Activated naive CD8-positive, alpha-beta T cell treated with anti-CD3 and anti-CD28 coated beads, Interleukin-2, amount 50 U/mL, for 16 hours (primary cell): ENCODE measurements around the gene SLC6A11.

ENCODE experiments used
- DNase-seq: peaks from one replicate; pipeline ENCODE4 v3.0.0-alpha.2; 2020; ENCODE audit warnings: low read depth, low spot score

The SLC6A11 gene

DNA sequence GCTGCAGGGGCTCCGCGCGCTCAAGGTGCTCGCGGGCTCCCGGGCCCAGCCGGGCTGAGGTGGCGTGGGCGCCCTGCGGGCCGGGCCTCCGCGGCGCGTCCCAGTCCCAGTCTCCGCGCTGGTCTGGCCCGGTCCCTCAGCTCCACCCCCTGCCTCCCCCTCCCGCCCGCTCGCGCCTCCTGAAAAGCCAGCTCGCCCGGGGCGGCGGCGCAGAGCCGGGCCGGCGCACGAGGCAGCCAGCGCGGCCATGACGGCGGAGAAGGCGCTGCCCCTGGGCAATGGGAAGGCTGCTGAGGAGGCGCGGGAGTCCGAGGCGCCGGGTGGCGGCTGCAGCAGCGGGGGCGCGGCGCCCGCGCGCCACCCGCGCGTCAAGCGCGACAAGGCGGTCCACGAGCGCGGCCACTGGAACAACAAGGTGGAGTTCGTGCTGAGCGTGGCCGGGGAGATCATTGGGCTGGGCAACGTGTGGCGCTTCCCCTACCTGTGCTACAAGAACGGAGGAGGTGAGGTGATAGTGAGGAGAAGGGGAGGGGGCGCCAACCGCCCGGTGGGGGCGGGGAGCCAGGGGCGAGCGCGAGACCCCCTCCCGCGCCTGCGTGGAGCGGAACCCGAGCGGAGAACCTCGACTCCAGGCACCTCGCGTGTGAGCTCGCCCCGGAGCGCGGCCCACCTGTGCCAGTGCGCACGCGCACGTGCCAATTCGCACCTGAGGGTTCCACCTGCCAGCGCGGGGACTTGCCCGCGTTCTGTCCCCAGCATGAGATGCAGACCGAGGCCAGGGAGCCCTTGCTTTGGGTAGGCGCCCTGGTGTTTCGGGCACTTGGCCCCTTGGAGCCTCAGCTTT is at the start of gene SLC6A11:
Gene SLC6A11 (plus strand): TSS at position 210 of the 844 bp plus-strand sequence. CDS start 38 bp downstream, at position 248.
- DNase-seq: no peak

GRCh38 chr3:10768708-10769394 is 47.2 kb upstream of the SLC6A11 start:
- no peak for DNase-seq

GRCh38 chr3:10770547-10770946 is 45.5 kb upstream of the SLC6A11 start:
- DNase-seq: no peak

DNA sequence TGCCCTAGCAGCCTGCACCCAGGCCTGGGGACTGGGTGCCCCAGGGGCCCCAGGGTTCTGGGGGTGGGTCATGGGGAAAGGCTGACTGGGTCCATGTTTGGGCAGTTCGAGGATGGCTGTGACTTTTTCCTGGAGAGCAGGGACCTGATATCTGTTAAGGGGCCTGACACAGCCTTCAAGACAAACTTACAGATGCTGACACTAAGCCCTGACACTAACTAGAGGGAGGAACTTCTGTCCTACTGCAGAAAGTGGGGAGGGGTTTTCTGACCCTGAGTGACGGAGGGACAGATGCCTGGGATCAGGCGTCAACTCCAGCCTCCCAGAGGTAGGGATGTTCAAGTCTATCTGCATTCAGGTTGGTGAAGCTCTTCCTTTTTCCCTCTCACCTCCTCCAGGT is 45.0 kb upstream of the SLC6A11 start:
- no peak for DNase-seq

GRCh38 chr3:10771486-10772270 is 44.4 kb upstream of the SLC6A11 start:
- DNase-seq: no peak

DNA sequence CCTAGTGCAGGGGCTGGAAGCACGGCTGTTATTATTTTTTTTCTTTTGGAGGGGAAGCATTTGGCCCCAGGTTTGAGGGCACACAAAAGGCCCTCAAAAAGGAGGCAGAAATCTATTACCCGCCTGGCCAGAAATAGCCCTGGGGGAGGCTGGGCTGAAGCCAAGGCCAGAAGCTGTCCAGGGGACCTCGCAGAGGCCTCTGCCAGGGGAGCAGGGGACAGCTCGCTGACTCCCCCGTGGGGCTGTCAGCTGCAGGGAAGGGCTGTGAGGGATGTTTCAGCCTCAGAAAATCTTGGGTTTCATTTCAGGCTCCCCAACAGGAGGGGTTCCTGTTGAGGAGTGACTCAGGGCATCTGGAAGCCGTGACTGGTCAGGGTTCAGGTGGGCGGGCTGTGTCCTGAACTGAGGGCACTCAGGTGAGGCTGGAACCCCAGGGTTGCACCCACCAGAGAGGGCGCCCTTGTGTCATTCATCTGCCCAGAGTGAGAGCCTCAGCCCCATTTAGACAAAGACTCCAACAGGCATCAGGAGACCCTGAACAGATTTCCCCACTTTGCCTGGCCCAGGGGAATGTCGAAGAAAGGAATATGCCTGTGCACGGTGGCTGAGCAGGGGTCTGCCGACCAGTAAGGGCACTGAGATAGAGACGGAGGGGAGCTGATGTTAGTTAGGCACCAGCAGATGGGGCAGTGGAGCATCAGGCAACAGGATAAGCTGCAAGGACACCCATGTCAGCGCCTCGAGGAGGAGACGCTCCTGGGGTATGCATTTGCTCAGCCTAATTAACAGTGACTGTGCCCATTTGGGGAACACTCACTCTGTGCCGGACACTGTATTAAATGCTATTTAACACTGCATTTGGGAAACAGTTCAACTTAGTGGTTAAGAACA is 43.5 kb upstream of the SLC6A11 start:
- no peak for DNase-seq

- DNase-seq: no peak
Measured at GRCh38 chr3:10774129-10774670, 41.8 kb upstream of the SLC6A11 start.

GRCh38 chr3:10774825-10775224 is 41.2 kb upstream of the SLC6A11 start:
- DNase-seq: no peak

GRCh38 chr3:10775259-10775658 is 40.8 kb upstream of the SLC6A11 start:
- no peak for DNase-seq

DNA sequence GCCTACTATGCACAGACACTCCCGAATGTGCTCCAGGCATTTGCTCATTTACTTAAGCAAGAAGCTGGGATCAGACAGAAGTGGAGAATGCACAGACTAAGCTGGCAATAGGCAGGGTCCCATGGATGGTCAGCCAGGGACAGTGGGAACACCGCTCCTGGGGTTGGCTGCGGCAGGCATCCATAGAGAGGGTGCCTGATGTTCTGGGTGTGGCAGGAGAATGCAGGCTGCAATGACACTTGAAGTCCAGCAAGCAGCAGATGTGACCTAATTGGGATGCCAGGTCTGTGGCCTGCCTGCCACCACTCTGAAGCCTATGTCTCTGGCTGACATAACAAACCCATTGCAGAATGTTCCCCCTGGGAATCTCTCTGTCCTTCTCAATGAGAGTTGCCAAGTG is 40.2 kb upstream of the SLC6A11 start:
- no peak for DNase-seq

- no peak for DNase-seq
Measured at GRCh38 chr3:10777627-10778026, 38.4 kb upstream of the SLC6A11 start.

- DNase-seq: no peak
Measured at GRCh38 chr3:10778492-10779292, 37.3 kb upstream of the SLC6A11 start.

GRCh38 chr3:10779293-10779805 is 36.7 kb upstream of the SLC6A11 start:
- DNase-seq: no peak

GRCh38 chr3:10780243-10780642 is 35.8 kb upstream of the SLC6A11 start:
- no peak for DNase-seq

GRCh38 chr3:10780922-10781321 is 35.1 kb upstream of the SLC6A11 start:
- no peak for DNase-seq

- no peak for DNase-seq
Measured at GRCh38 chr3:10781981-10782380, 34.0 kb upstream of the SLC6A11 start.

DNA sequence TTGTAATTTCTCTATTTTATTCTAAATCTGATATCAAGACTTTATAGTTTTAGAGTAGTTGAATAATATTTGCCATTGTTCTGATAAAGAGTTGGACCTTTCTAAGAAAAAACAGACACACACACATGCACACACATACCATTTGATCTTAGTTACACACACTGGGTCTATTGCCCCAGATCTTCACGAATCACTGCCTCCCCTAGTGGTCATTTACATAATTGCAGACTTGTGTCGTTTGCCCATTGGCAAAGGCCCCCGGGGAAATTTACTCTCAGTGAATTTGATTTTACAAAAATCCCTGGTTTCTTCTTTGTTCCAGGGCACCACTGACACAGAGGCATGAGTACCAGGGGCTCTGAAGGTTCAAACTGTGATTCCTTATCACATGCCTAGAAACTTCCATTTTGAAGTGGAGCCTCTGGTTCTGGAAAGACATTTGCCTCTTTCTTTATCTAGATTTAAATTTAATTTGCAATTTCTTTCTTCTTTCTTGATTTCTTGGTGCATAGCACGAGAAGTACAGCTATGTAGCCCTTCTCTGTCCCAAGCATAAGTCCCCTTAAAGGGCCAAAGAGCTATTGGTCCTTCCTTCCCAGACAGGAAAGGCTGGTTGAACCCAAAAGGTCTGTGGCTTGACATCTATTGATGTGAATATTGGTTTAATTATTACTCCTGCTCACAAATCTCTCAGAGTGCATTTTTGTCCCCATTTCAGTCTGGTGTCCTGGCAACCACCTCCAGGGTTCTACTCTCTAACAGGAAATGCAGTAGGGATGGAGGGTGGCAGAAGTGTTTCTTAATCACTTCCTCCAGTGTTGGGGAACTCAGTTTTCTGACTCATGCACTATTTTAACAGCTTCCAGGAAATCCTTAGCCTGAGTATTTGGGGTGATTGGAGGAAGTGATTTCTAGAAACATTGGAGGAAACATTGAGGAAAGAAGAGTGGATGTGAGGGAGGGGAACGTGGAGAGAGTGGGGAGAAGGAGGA is 32.4 kb upstream of the SLC6A11 start:
- DNase-seq: no peak

DNA sequence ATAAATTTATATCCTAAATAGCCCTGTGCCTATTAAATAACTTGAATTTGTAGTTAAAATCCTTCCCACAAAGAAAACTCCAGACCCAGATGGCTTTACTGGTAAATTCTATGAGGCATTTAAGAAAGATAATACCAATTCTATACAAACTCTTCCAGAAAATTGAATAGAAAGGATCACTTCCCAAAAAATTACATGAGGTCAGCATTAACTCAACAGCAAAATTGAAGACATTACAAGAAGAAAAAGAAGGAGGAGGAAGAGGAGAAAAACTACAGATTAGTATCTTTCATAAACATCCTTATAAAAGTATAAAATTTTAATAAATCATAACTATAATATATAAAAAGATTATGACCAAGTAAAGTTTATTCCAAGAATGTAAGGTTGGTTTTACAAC is 29.4 kb upstream of the SLC6A11 start:
- no peak for DNase-seq

GRCh38 chr3:10788451-10788850 is 27.6 kb upstream of the SLC6A11 start:
- no peak for DNase-seq
